ENCODE measurements around the gene RBM17. TPM values are rescaled to one million over a fixed set of nuclear protein-coding genes. Genes with fewer than 3 reads are reported as not detected.

Gene RBM17
- total and polyA plus RNA-seq, 10 of the 15 experiments (the other 5 are each of a cell fraction or from before 2014, with no cell fraction given), result 28.4 to 181 (median 83.9) TPM

- H3K79me2 ChIP-seq (ENCODE audit: control insufficient read depth, insufficient read depth, low read length), result no peaks in the 10 kb centered on the region
- no peak for TF ChIP-seq POLR2AphosphoS2 (IDR thresholded peaks at IDR 0.05; ENCODE audit: low read depth, low read length)
- no peak for TF ChIP-seq NR2C2 (IDR thresholded peaks at IDR 0.05; ENCODE audit: borderline replicate concordance, control insufficient read depth, insufficient read length, low read depth)
- no peak for TF ChIP-seq RUNX3 (IDR thresholded peaks at IDR 0.05; ENCODE audit: low read length)
- TF ChIP-seq STAT3 (IDR thresholded peaks at IDR 0.05; ENCODE audit: low read depth, low read length), result no peak
- TF ChIP-seq JUNB (IDR thresholded peaks at IDR 0.05), result no peak
- no peak for TF ChIP-seq BCLAF1 (IDR thresholded peaks at IDR 0.05)
- no peak for TF ChIP-seq EED (IDR thresholded peaks at IDR 0.05; ENCODE audit: low read depth)
- H3K4me1 ChIP-seq (ENCODE audit: control insufficient read depth, insufficient read depth, low read length), result peaks cover 63% of the 10 kb centered on the region
- DNase-seq (ENCODE audit: low read depth, low spot score) (no peak), ATAC-seq (no peak), FAIRE-seq (no peak)
- no peaks in the 10 kb centered on the region for H3K9me3 ChIP-seq (replicated peaks; ENCODE audit: control insufficient read depth, insufficient read depth, low read length)
- no peak overlapping the region for H3K4me2 ChIP-seq (ENCODE audit: control insufficient read depth, insufficient read depth)
- H3K27ac ChIP-seq (ENCODE audit: control insufficient read depth, insufficient read depth), result no peak overlapping the region
- ChIA-PET CTCF (interaction anchor here (0.7 to 10.2 kb wide), 9 partner anchors 9 to 174 kb away, joined by 3 to 101 read pairs (median 5); no protein-coding TSS in a partner anchor), RAD21 (ENCODE audit: unreplicated experiment) (interaction anchor here (0.8 to 4.1 kb wide), 4 partner anchors 18 to 72 kb away, joined by 3 to 41 read pairs (median 4); partner anchors contain the start of gene IL15RA), SMC1A (ENCODE audit: uncharacterized antibody, unreplicated experiment) (interaction anchor here (0.7 to 8.1 kb wide), 9 partner anchors 9 to 158 kb away, joined by 3 to 66 read pairs (median 5); partner anchors contain the start of gene FBH1), POLR2A (interaction anchor here (0.9 to 4.1 kb wide), 3 partner anchors 10 to 159 kb away, joined by 3 to 29 read pairs (median 5); partner anchors contain the start of genes ANKRD16, FBH1 and IL15RA)
- WGBS (ENCODE audit: insufficient coverage, insufficient replicate concordance, low lambda C conversion rate, missing lambda C conversion rate), result 96% methylated on average over 7 of the region's 7 CpGs
- intact Hi-C loops (cut with micrococcal nuclease; ENCODE audit: unreplicated experiment) (no loop called here), in situ Hi-C loops (cut with MboI) (no loop called here)
- no TSS peak for BruUV-seq (replicated peaks)
- H3K36me3 ChIP-seq (ENCODE audit: control insufficient read depth in 2 of 2, insufficient read depth in 2 of 2, low read length in 1 of 2), result no peaks in the 10 kb centered on the region; a peak in 1 of 4 replicates
- no peak overlapping the region for H3K9ac ChIP-seq (ENCODE audit: control insufficient read depth, insufficient read depth, low read length)
- no peaks in the 10 kb centered on the region for H4K20me1 ChIP-seq (ENCODE audit: control insufficient read depth, insufficient read depth)
- H3K4me3 ChIP-seq, result no peak overlapping the region
- no peak overlapping the region for H2AFZ ChIP-seq (ENCODE audit: control insufficient read depth, low read depth, low read length)
- no peaks in the 10 kb centered on the region for H3K27me3 ChIP-seq (replicated peaks in 1 of 2; ENCODE audit: control insufficient read depth in 2 of 2, insufficient read depth in 2 of 2, low read length in 1 of 2)
Observed at GRCh38 chr10:6048281-6049030, 40.4 kb upstream of the RBM17 start.
